LNCaP clone FGC (cell line): ENCODE measurements around the gene HELB.

Experiments
- DNase-seq: peaks from one replicate; pipeline ENCODE4 v3.0.0-alpha.2; 2011; ENCODE audit warnings: low read depth
- H3K4me3 ChIP-seq: 2 replicates; pipeline ENCODE4 v1.5.1; 2011; ENCODE audit warnings: mild to moderate bottlenecking, low read depth, low read length, control low read depth
- CTCF ChIP-seq: IDR thresholded peaks from 2 replicates; pipeline ENCODE4 v1.5.1; 2012; ENCODE audit warnings: mild to moderate bottlenecking; ENCODE audit not compliant: control insufficient read depth, insufficient read depth; ENCODE audit errors: extremely low read depth

Gene HELB

GRCh38 chr12:66301944-66302826, at the start of gene HELB:
HELB (plus strand) TSS chr12:66302493; CDS start chr12:66302604, 111 bp downstream.
- peak; percentile 93 for DNase-seq
- no peak for TF ChIP-seq CTCF

GRCh38 chr12:66252771-66253170, 49.5 kb upstream of the HELB start:
- TF ChIP-seq CTCF: no peak
- no peak for DNase-seq
- no peak overlapping the region for H3K4me3 ChIP-seq

More at GRCh38 chr12:66301944-66302826, at the start of gene HELB:
- peak within 1 kb of the TSS; percentile 82 for H3K4me3 ChIP-seq

- no peak for TF ChIP-seq CTCF
- DNase-seq: no peak
- no peak overlapping the region for H3K4me3 ChIP-seq
Observed at GRCh38 chr12:66255737-66256136, 46.6 kb upstream of the HELB start.

GRCh38 chr12:66258011-66258410, 44.3 kb upstream of the HELB start:
- no peak for DNase-seq
- no peak for TF ChIP-seq CTCF
- H3K4me3 ChIP-seq: no peak overlapping the region

GRCh38 chr12:66262737-66263136, 39.6 kb upstream of the HELB start:
- no peak for DNase-seq
- TF ChIP-seq CTCF: no peak
- no peak overlapping the region for H3K4me3 ChIP-seq

GRCh38 chr12:66268562-66268961, 33.7 kb upstream of the HELB start:
- no peak for DNase-seq
- no peak for TF ChIP-seq CTCF
- H3K4me3 ChIP-seq: no peak overlapping the region

GRCh38 chr12:66269142-66269541, 33.2 kb upstream of the HELB start:
- DNase-seq: no peak
- no peak for TF ChIP-seq CTCF
- no peak overlapping the region for H3K4me3 ChIP-seq
